ENCODE measurements around the gene NPHP3. TPM values are rescaled to one million over a fixed set of nuclear protein-coding genes. Genes with fewer than 3 reads are reported as not detected.
A peak's percentile ranks its signal among the peaks of the same experiment; 100 is the strongest.

The NPHP3 gene, protein sequence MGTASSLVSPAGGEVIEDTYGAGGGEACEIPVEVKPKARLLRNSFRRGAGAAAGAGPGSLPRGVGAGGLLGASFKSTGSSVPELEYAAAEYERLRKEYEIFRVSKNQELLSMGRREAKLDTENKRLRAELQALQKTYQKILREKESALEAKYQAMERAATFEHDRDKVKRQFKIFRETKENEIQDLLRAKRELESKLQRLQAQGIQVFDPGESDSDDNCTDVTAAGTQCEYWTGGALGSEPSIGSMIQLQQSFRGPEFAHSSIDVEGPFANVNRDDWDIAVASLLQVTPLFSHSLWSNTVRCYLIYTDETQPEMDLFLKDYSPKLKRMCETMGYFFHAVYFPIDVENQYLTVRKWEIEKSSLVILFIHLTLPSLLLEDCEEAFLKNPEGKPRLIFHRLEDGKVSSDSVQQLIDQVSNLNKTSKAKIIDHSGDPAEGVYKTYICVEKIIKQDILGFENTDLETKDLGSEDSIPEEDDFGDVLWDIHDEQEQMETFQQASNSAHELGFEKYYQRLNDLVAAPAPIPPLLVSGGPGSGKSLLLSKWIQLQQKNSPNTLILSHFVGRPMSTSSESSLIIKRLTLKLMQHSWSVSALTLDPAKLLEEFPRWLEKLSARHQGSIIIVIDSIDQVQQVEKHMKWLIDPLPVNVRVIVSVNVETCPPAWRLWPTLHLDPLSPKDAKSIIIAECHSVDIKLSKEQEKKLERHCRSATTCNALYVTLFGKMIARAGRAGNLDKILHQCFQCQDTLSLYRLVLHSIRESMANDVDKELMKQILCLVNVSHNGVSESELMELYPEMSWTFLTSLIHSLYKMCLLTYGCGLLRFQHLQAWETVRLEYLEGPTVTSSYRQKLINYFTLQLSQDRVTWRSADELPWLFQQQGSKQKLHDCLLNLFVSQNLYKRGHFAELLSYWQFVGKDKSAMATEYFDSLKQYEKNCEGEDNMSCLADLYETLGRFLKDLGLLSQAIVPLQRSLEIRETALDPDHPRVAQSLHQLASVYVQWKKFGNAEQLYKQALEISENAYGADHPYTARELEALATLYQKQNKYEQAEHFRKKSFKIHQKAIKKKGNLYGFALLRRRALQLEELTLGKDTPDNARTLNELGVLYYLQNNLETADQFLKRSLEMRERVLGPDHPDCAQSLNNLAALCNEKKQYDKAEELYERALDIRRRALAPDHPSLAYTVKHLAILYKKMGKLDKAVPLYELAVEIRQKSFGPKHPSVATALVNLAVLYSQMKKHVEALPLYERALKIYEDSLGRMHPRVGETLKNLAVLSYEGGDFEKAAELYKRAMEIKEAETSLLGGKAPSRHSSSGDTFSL (N-terminal part only)
- 100 to 1,000 TPM in 1 of 4 donors, 10 to 100 TPM in 3; 21.0 to 133 (median 27.3) TPM for total RNA-seq

DNA sequence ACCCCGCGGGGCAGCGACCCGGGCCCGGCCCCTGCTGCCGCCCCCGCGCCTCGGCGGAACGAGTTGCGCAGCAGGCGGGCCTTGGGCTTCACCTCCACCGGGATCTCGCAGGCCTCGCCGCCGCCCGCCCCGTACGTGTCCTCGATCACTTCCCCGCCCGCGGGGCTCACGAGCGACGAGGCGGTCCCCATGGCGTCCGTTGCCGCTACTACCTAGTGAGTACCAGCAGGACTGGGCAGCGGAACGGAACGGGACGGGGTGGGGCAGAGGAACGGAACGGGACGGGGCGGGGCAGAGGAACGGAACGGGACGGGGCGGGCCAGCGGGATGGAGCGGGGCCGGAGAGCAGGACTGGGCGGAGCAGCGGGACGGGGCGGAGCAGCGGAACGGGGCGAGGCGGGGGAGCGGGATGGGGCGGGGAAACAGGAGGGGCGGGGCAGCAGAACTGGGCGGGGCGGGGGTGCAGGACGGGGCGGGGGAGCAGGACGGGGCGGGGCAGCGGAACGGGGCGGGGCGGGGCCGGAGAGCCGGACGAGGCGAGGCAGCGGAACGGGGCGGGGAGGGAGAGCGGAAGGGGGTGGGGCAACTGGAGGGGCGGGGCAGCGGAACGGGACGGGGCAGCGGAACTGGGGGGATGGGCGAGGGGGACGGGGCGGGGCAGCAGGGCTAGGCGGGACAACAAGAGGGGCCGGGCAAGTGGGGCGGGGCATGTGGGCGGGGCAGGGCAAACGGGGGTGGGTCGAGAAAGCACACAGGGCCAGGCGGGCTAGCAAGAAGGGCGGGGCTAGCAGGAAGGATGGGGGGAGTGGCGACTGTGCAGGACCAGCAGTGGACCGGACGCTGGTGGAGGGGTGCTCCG lies at the start of gene NPHP3:
TSS of gene NPHP3 (minus strand) at position 245 of the 859 bp plus-strand sequence. CDS start at position 191, 54 bp downstream.
- peak within 1 kb of the TSS; percentile 80 for H3K4me3 ChIP-seq

DNA sequence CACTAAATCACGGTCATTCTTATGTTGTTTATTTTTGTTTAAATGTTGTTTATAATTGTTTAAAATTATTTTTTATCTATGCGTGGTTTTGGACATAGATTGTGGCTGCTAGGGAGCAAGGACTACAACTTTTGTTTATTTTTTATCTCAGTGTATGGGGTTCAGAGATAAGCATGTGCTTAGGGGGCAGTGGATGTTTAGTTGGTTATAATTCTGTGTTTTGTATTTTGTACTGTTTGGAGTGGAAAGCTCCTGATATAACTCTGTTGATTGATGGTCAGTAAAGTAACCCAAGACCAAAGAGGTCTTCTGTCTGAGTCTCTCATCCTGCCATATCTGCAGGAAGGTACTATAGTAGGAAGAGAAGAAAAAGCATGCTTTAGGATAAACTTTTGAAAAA lies 36.5 kb upstream of the NPHP3 start:
- 89% methylated on average over 2 of the region's 2 CpGs for WGBS

More for the DNA sequence above, at the start of gene NPHP3:
- peak within 1 kb of the TSS; percentile 97 for H3K27ac ChIP-seq
- no peaks in the 10 kb centered on the region for H3K27me3 ChIP-seq
- H3K36me3 ChIP-seq: no peaks in the 10 kb centered on the region
- no peaks in the 10 kb centered on the region for H3K9me3 ChIP-seq
- TF ChIP-seq POLR2AphosphoS5 (IDR thresholded peaks at IDR 0.05) (peak; percentile 65 to 80 (median 68)), POLR2A (IDR thresholded peaks at IDR 0.05) (peak in 1 of 2 donors; percentile 77), EP300 (IDR thresholded peaks at IDR 0.05) (no peak)
- TF ChIP-seq, protein P1, sequence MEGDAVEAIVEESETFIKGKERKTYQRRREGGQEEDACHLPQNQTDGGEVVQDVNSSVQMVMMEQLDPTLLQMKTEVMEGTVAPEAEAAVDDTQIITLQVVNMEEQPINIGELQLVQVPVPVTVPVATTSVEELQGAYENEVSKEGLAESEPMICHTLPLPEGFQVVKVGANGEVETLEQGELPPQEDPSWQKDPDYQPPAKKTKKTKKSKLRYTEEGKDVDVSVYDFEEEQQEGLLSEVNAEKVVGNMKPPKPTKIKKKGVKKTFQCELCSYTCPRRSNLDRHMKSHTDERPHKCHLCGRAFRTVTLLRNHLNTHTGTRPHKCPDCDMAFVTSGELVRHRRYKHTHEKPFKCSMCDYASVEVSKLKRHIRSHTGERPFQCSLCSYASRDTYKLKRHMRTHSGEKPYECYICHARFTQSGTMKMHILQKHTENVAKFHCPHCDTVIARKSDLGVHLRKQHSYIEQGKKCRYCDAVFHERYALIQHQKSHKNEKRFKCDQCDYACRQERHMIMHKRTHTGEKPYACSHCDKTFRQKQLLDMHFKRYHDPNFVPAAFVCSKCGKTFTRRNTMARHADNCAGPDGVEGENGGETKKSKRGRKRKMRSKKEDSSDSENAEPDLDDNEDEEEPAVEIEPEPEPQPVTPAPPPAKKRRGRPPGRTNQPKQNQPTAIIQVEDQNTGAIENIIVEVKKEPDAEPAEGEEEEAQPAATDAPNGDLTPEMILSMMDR (IDR thresholded peaks at IDR 0.05): no peak
- WGBS: 3% methylated on average over 12 of the region's 96 CpGs
- DNase-seq (ENCODE audit: low spot score in 2 of 2): peak; percentile 99
- H3K4me1 ChIP-seq: peaks cover 40% of the 10 kb centered on the region

DNA sequence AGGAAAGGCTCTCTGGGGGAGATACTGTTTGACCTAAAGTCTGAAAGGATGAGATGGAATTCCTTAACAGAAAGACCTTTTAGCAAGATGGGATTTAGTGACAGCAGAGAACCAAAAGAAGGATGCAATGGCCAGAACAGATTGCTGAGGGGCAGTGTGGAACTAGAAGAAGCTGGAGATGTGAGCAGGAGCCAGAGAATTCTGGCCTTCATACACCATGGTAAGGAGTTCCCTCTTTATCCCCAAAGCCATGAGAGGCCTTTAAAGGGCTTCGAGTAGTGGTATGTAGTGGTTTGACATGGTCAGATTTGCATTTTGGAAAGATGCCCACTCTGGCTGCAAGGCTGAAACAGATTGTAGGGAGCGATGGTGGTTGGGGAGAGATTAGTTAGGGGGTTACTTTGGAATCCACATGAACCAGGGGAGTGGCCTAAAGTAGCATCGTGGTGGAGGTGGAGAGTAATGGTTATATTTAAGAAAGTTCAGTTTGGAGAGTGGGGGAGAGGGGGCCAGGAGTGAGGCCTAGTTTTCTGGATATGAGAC lies 34.0 kb upstream of the NPHP3 start:
- no peak for DNase-seq (ENCODE audit: low spot score in 2 of 2)
- H3K4me3 ChIP-seq: no peak overlapping the region

More for the DNA sequence above, 36.5 kb upstream of the NPHP3 start:
- H3K27me3 ChIP-seq: no peaks in the 10 kb centered on the region
- no peak for TF ChIP-seq EP300 (IDR thresholded peaks at IDR 0.05)
- TF ChIP-seq, protein P1 (IDR thresholded peaks at IDR 0.05): no peak
- no peak for TF ChIP-seq POLR2A (IDR thresholded peaks at IDR 0.05)
- no peak overlapping the region for H3K27ac ChIP-seq
- H3K36me3 ChIP-seq: no peaks in the 10 kb centered on the region
- DNase-seq (ENCODE audit: low spot score in 2 of 2): no peak
- no peaks in the 10 kb centered on the region for H3K4me1 ChIP-seq
- no peaks in the 10 kb centered on the region for H3K9me3 ChIP-seq
- H3K4me3 ChIP-seq: no peak overlapping the region

DNA sequence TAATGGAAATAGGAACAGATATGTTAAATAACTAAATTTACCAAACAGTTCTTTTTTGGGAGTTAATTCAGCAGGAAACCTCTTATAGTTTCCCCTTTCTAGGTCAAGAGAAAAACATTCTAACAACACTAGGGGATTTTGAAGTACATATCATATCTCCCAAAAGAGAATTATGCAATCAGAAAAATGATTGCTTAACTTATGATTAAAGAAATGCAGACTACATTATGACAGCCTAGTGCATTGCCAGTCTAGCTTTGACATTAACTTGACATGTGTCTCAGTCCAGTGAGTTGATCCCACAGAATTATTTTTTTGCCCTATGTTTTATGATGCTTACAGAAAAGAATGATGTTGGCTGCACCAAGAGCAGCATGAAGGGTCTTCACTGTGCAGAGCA lies 31.7 kb upstream of the NPHP3 start:
- Histone ChIP-seq H3K4me3 (no peak overlapping the region), H3K9me3 (no peaks in the 10 kb centered on the region), H3K36me3 (no peaks in the 10 kb centered on the region), H3K27ac (no peak overlapping the region), H3K27me3 (no peaks in the 10 kb centered on the region), H3K4me1 (no peaks in the 10 kb centered on the region)
- TF ChIP-seq, protein P1 (IDR thresholded peaks at IDR 0.05): no peak
- TF ChIP-seq POLR2AphosphoS5 (IDR thresholded peaks at IDR 0.05) (no peak), EP300 (IDR thresholded peaks at IDR 0.05) (no peak), POLR2A (IDR thresholded peaks at IDR 0.05) (no peak)
- no peak for DNase-seq (ENCODE audit: low spot score in 2 of 2)

More for the DNA sequence above, 34.0 kb upstream of the NPHP3 start:
- H3K36me3 ChIP-seq: no peaks in the 10 kb centered on the region
- no peak overlapping the region for H3K27ac ChIP-seq
- TF ChIP-seq POLR2A (IDR thresholded peaks at IDR 0.05): no peak
- TF ChIP-seq, protein P1 (IDR thresholded peaks at IDR 0.05): no peak
- TF ChIP-seq POLR2AphosphoS5 (IDR thresholded peaks at IDR 0.05): no peak
- no peaks in the 10 kb centered on the region for H3K9me3 ChIP-seq
- 84% methylated on average over 3 of the region's 3 CpGs for WGBS
- no peaks in the 10 kb centered on the region for H3K27me3 ChIP-seq
- H3K4me1 ChIP-seq: no peaks in the 10 kb centered on the region
